Measurements from ENCODE around the gene HOXD10. TPM values are rescaled to one million over a fixed set of nuclear protein-coding genes. Genes with fewer than 3 reads are reported as not detected.

The HOXD10 gene
- total RNA-seq, 5 donors from 2014 or later (not counting 1 experiment from before 2014, with no cell fraction given) = not detected

DNA sequence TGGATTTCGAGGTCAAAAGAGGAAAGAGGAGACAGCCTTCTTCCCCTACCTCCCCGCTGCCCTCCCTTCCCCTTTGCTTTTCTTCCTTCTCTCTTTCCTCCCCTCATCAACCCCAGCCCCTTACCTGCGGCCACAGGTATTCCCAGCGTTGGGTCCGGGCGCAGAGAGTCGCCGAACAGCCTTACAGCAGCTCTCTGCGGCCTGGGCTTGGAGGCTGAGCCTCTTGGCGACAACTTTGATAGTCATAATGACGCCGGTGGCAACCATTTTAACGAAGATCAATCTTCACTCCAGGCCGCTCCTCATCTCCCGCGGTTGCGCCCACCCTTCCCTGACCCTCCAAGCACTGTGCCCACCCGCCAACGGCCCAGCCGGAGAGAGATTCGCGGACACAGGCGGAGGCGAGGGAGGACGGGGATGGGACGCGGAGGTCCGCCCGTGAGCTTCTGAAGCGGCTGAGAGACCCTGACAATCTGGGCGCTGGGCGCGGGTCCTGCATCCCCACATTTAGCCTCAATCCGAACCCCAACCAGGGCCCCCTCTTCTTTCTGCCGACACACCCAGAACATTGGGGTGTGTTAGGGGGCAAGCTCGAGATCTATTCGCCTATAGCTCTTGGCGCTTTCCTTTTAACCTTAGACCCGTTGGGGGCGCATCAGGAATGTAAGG, 31.3 kb upstream of the HOXD10 start:
- H3K27ac ChIP-seq (ENCODE audit: low read length) = no peak overlapping the region
- peaks cover 4% of the 10 kb centered on the region for H3K36me3 Mint-ChIP-seq
- H3K4me3 Mint-ChIP-seq = peak overlapping the region in 1 of 3 donors; percentile 30
- ATAC-seq (replicated peaks in 1 of 4) (no peak), DNase-seq (peak in 1 of 35 experiments; percentile 14)
- 6% methylated on average over 18 of the region's 40 CpGs for WGBS (ENCODE audit: insufficient coverage)
- peaks cover 67 to 89% of the 10 kb centered on the region in 2 donors for H3K27me3 Mint-ChIP-seq
- peaks cover 42 to 89% of the 10 kb centered on the region in 2 experiments for H3K27me3 ChIP-seq (replicated peaks in 1 of 2; ENCODE audit: control insufficient read depth in 2 of 2, extremely low read depth in 1 of 2, insufficient read depth in 2 of 2, low read length in 1 of 2)
- H3K4me3 ChIP-seq (ENCODE audit: control insufficient read depth in 1 of 2, extremely low read depth in 1 of 2, low read length in 1 of 2) = peak overlapping the region in 1 of 2 donors; percentile 44
- H3K9me3 ChIP-seq = peaks cover 3% of the 10 kb centered on the region
- ChIA-PET POLR2A (no interaction called here), CTCF (no interaction called here)
- H3K4me1 Mint-ChIP-seq = peaks cover 7 to 11% (median 7%) of the 10 kb centered on the region in 3 donors
- no peak overlapping the region for H3K27ac Mint-ChIP-seq
- H3K9me3 Mint-ChIP-seq = peaks cover 0 to 14% (median 4%) of the 10 kb centered on the region in 3 donors
- H3K36me3 ChIP-seq (ENCODE audit: control insufficient read depth in 2 of 2, extremely low read depth in 1 of 2, insufficient read depth in 1 of 2, low read length in 1 of 2) = no peaks in the 10 kb centered on the region
- H3K4me1 ChIP-seq (ENCODE audit: control insufficient read depth in 1 of 2, extremely low read depth in 1 of 2, insufficient read depth in 2 of 2, low read length in 2 of 2) = peaks cover 0 to 42% of the 10 kb centered on the region in 2 experiments

DNA sequence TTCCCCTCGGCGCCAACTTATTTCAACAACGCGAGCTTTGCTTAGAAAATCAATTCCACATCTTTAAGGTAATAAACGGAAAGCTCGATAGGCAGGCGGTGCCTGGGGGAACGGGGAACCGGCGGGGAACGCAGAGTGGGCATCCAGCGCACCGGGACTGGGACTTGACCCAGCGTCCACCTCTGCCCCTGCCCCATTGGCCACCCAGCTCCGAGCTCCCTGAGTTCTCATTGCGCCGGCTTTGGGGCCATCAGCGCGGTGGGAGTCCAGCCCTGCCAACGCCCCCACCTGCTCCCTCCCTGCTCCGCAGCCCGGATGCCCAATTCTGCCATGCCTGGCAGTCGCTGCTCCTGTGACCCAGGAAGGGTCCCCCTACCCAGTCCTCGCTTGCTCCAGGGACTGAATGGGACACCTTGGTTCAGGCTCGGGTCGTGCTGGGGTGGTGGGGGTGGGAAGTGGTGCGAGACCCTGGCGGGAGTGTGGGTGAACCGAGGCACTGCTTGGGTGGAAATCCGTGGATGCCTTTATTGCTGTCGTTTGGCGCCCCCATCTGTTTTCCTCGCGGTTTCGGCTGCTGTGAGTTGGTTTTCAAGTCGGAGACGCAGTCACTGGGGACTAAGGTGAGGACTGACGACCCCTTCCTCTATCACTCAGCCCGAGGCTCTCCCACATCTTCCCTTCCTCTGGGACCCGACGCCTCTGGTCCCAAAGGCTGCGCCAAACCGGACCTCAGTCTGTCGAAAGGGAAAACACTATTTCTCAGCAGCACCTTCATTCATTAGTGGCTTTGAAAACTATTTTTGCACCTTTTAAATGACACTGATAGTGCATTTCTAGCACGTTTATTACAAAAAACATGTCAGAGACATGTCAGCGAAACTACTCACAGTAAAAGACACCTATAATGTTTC, 30.5 kb upstream of the HOXD10 start:
- no peak overlapping the region for H3K27ac Mint-ChIP-seq
- peaks cover 42 to 84% of the 10 kb centered on the region in 2 experiments for H3K27me3 ChIP-seq (replicated peaks in 1 of 2; ENCODE audit: control insufficient read depth in 2 of 2, extremely low read depth in 1 of 2, insufficient read depth in 2 of 2, low read length in 1 of 2)
- H3K36me3 Mint-ChIP-seq = peaks cover 4% of the 10 kb centered on the region
- peaks cover 0 to 14% (median 4%) of the 10 kb centered on the region in 3 donors for H3K9me3 Mint-ChIP-seq
- peak overlapping the region in 1 of 2 donors; percentile 44 for H3K4me3 ChIP-seq (ENCODE audit: control insufficient read depth in 1 of 2, extremely low read depth in 1 of 2, low read length in 1 of 2)
- ChIA-PET POLR2A (no interaction called here), CTCF (no interaction called here)
- H3K4me1 Mint-ChIP-seq = peaks cover 7 to 9% (median 7%) of the 10 kb centered on the region in 3 donors
- ATAC-seq (replicated peaks in 1 of 4) (no peak), DNase-seq (peak in 2 of 35 experiments; percentile 5 to 21)
- no peaks in the 10 kb centered on the region for H3K36me3 ChIP-seq (ENCODE audit: control insufficient read depth in 2 of 2, extremely low read depth in 1 of 2, insufficient read depth in 1 of 2, low read length in 1 of 2)
- peaks cover 2% of the 10 kb centered on the region for H3K9me3 ChIP-seq
- no peak overlapping the region for H3K27ac ChIP-seq (ENCODE audit: low read length)
- 6% methylated on average over 30 of the region's 46 CpGs for WGBS (ENCODE audit: insufficient coverage)
- H3K4me1 ChIP-seq (ENCODE audit: control insufficient read depth in 1 of 2, extremely low read depth in 1 of 2, insufficient read depth in 2 of 2, low read length in 2 of 2) = peaks cover 0 to 35% of the 10 kb centered on the region in 2 experiments
- peak overlapping the region in 1 of 3 donors; percentile 21 for H3K4me3 Mint-ChIP-seq
- H3K27me3 Mint-ChIP-seq = peaks cover 73 to 92% of the 10 kb centered on the region in 2 donors

DNA sequence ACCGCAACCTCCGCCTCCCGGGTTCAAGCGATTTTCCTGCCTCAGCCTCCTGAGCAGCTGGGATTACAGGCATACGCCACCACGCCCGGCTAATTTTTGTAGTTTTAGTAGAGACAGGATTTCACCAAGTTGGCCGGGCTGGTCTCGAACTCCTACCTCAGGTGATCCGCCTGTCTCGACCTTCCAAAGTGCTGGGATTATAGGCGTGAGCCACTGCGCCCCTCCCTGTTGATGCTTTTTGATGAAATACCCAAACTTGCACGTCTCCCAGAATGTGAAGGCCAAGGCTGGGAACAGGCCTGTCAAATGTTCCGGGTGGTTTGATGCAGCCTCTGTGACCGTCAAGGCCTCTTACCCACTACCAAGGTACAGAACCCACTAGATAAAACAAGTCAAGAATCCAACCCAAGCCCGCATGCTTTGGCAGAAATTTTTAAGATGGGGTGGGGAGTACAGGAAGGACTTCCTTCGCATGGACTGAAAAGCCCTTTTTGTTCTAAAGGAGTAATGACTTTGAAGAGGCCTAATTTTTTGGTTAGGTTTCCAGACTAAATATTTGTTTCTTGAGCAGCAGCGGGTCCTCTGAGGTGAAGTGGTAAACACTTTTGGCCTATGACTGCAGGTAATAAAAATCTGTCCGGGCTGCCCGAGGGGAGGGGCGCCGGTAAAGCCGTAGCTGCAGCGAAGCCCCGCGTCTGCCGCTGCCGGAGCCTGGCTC, 29.1 kb upstream of the HOXD10 start:
- no peaks in the 10 kb centered on the region for H3K36me3 ChIP-seq (ENCODE audit: control insufficient read depth in 2 of 2, extremely low read depth in 1 of 2, insufficient read depth in 1 of 2, low read length in 1 of 2)
- Mint-ChIP-seq H3K4me3 (peak overlapping the region in 1 of 3 donors; percentile 64), H3K9me3 (peaks cover 0 to 13% (median 4%) of the 10 kb centered on the region in 3 donors), H3K4me1 (peaks cover 13 to 14% (median 14%) of the 10 kb centered on the region in 3 donors), H3K27ac (no peak overlapping the region), H3K27me3 (peaks cover 77 to 94% of the 10 kb centered on the region in 2 donors), H3K36me3 (peaks cover 4% of the 10 kb centered on the region)
- H3K9me3 ChIP-seq = peaks cover 2% of the 10 kb centered on the region
- DNase-seq (peak in 2 of 35 experiments; percentile 5 to 8), ATAC-seq (replicated peaks in 1 of 4) (no peak)
- ChIA-PET CTCF (no interaction called here), POLR2A (no interaction called here)
- peaks cover 45 to 83% of the 10 kb centered on the region in 2 experiments for H3K27me3 ChIP-seq (replicated peaks in 1 of 2; ENCODE audit: control insufficient read depth in 2 of 2, extremely low read depth in 1 of 2, insufficient read depth in 2 of 2, low read length in 1 of 2)
- H3K4me1 ChIP-seq (ENCODE audit: control insufficient read depth in 1 of 2, extremely low read depth in 1 of 2, insufficient read depth in 2 of 2, low read length in 2 of 2) = peaks cover 0 to 28% of the 10 kb centered on the region in 2 experiments
- H3K4me3 ChIP-seq (ENCODE audit: control insufficient read depth in 1 of 2, extremely low read depth in 1 of 2, low read length in 1 of 2) = peak overlapping the region in 1 of 2 donors; percentile 28
- 19% methylated on average over 17 of the region's 29 CpGs for WGBS (ENCODE audit: insufficient coverage)
- no peak overlapping the region for H3K27ac ChIP-seq (ENCODE audit: low read length)

- H3K4me1 Mint-ChIP-seq = peaks cover 14 to 17% (median 15%) of the 10 kb centered on the region in 3 donors
- H3K4me3 Mint-ChIP-seq = peak overlapping the region; percentile 39 to 64 (median 59)
- H3K36me3 Mint-ChIP-seq = peaks cover 4% of the 10 kb centered on the region
- H3K9me3 Mint-ChIP-seq = peaks cover 0 to 13% (median 4%) of the 10 kb centered on the region in 3 donors
- no peaks in the 10 kb centered on the region for H3K36me3 ChIP-seq (ENCODE audit: control insufficient read depth in 2 of 2, extremely low read depth in 1 of 2, insufficient read depth in 1 of 2, low read length in 1 of 2)
- peaks cover 45 to 80% of the 10 kb centered on the region in 2 experiments for H3K27me3 ChIP-seq (replicated peaks in 1 of 2; ENCODE audit: control insufficient read depth in 2 of 2, extremely low read depth in 1 of 2, insufficient read depth in 2 of 2, low read length in 1 of 2)
- H3K9me3 ChIP-seq = peaks cover 2% of the 10 kb centered on the region
- H3K27me3 Mint-ChIP-seq = peaks cover 73 to 91% of the 10 kb centered on the region in 2 donors
- ChIA-PET POLR2A (no interaction called here), CTCF (interaction anchor here in 1 of 2 donors (0.8 to 1.7 kb wide), 2 partner anchors 10 to 837 kb away, joined by 3 to 4 read pairs; no protein-coding TSS in a partner anchor)
- ATAC-seq (replicated peaks in 1 of 4) (peak in 2 of 4 experiments; percentile 29 to 36), DNase-seq (peak in 4 of 35 experiments; percentile 12 to 38 (median 16))
- peaks cover 0 to 26% of the 10 kb centered on the region in 2 experiments for H3K4me1 ChIP-seq (ENCODE audit: control insufficient read depth in 1 of 2, extremely low read depth in 1 of 2, insufficient read depth in 2 of 2, low read length in 2 of 2)
- no peak overlapping the region for H3K27ac ChIP-seq (ENCODE audit: low read length)
- WGBS (ENCODE audit: insufficient coverage) = 10% methylated on average over 28 of the region's 49 CpGs
- H3K27ac Mint-ChIP-seq = peak overlapping the region in 1 of 2 donors; percentile 49
- H3K4me3 ChIP-seq (ENCODE audit: control insufficient read depth in 1 of 2, extremely low read depth in 1 of 2, low read length in 1 of 2) = peak overlapping the region in 1 of 2 donors; percentile 28
These were observed 28.3 kb upstream of the HOXD10 start for GRCh38 chr2:176088048-176088936.

- Histone ChIP-seq H3K9me3 (peaks cover 2% of the 10 kb centered on the region), H3K4me3 (ENCODE audit: control insufficient read depth in 1 of 2, extremely low read depth in 1 of 2, low read length in 1 of 2) (no peak overlapping the region), H3K27me3 (replicated peaks in 1 of 2; ENCODE audit: control insufficient read depth in 2 of 2, extremely low read depth in 1 of 2, insufficient read depth in 2 of 2, low read length in 1 of 2) (peaks cover 46 to 78% of the 10 kb centered on the region in 2 experiments), H3K27ac (ENCODE audit: low read length) (no peak overlapping the region), H3K4me1 (ENCODE audit: control insufficient read depth in 1 of 2, extremely low read depth in 1 of 2, insufficient read depth in 2 of 2, low read length in 2 of 2) (peaks cover 0 to 31% of the 10 kb centered on the region in 2 experiments), H3K36me3 (ENCODE audit: control insufficient read depth in 2 of 2, extremely low read depth in 1 of 2, insufficient read depth in 1 of 2, low read length in 1 of 2) (no peaks in the 10 kb centered on the region)
- ChIA-PET CTCF (interaction anchor here (0.5 to 1.7 kb wide), 3 partner anchors 9 to 1747 kb away, joined by 3 to 4 read pairs (median 3); no protein-coding TSS in a partner anchor), POLR2A (no interaction called here)
- no peak for ATAC-seq (replicated peaks in 1 of 4)
- no peak for DNase-seq
- Mint-ChIP-seq H3K4me3 (no peak overlapping the region), H3K27me3 (peaks cover 73 to 91% of the 10 kb centered on the region in 2 donors), H3K27ac (no peak overlapping the region), H3K36me3 (no peaks in the 10 kb centered on the region), H3K9me3 (peaks cover 3 to 7% (median 4%) of the 10 kb centered on the region in 3 donors), H3K4me1 (peaks cover 22 to 23% (median 23%) of the 10 kb centered on the region in 3 donors)
- WGBS (ENCODE audit: insufficient coverage) = 0% methylated on average over 1 of the region's 6 CpGs
These were observed 27.4 kb upstream of the HOXD10 start for GRCh38 chr2:176088937-176089842.

Data from T-cell (primary cell).